GM10248 (cell line): ENCODE data around the gene GPSM3.

ENCODE experiments used
- CTCF ChIA-PET: fragments of 300-600 bp; sonication (Branson Sonifier 250); formaldehyde crosslinking; extraction: SDS; loops from one replicate; lab custom pipeline; 2021; ENCODE audit warnings: antibody characterized with exemption; lab: Yijun Ruan, JAX
- POLR2A ChIA-PET: fragments of 350-650 bp; sonication (Branson Sonifier 250); formaldehyde crosslinking; extraction: SDS; loops from one replicate; lab custom pipeline; 2020; ENCODE audit warnings: antibody characterized with exemption; lab: Yijun Ruan, JAX
- DNase-seq: peaks from one replicate; pipeline ENCODE4 v3.0.0; 2012; ENCODE audit errors: extremely low spot score
- CTCF ChIP-seq: IDR thresholded peaks from 2 replicates; pipeline ENCODE4 v1.5.1; 2012; ENCODE audit warnings: mild to moderate bottlenecking, low read depth; ENCODE audit errors: extremely low read depth, missing control alignments, control extremely low read depth

GPSM3 gene

GRCh38 chr6:32192608-32193039, at the start of gene GPSM3:
GPSM3 (minus strand) TSS chr6:32192643; CDS start chr6:32192513, 130 bp downstream.
- no peak for DNase-seq
- ChIA-PET CTCF (interaction anchor here (0.8 to 1.0 kb wide), 2 partner anchors 17 to 63 kb away, joined by 3 to 4 read pairs; partner anchors contain the start of genes AGPAT1 and FKBPL), POLR2A (interaction anchor here (1.4 to 1.8 kb wide), 2 partner anchors 11 to 16 kb away, joined by 5 to 9 read pairs; no protein-coding TSS in a partner anchor)
- no peak for TF ChIP-seq CTCF

GRCh38 chr6:32240686-32241085, 48.2 kb upstream of the GPSM3 start:
- no peak for TF ChIP-seq CTCF
- DNase-seq: no peak
- ChIA-PET CTCF (interaction anchor here (1.1 to 2.1 kb wide), 2 partner anchors 9 to 14 kb away, joined by 3 to 8 read pairs; no protein-coding TSS in a partner anchor), POLR2A (no interaction called here)

GRCh38 chr6:32239462-32239861, 47.0 kb upstream of the GPSM3 start:
- ChIA-PET CTCF (interaction anchor here (1.1 kb wide), 1 partner anchor 8 kb away, joined by 3 read pairs; no protein-coding TSS in a partner anchor), POLR2A (no interaction called here)
- DNase-seq: no peak
- TF ChIP-seq CTCF: no peak

GRCh38 chr6:32234934-32235333, 42.5 kb upstream of the GPSM3 start:
- ChIA-PET CTCF (interaction anchor here (1.1 kb wide), 1 partner anchor 10 kb away, joined by 4 read pairs; no protein-coding TSS in a partner anchor), POLR2A (no interaction called here)
- no peak for DNase-seq
- TF ChIP-seq CTCF: no peak

- ChIA-PET CTCF (interaction anchor here (1.1 kb wide), 1 partner anchor 13 kb away, joined by 3 read pairs; no protein-coding TSS in a partner anchor), POLR2A (no interaction called here)
- TF ChIP-seq CTCF: no peak
- no peak for DNase-seq
Observed at GRCh38 chr6:32226434-32226833, 34.0 kb upstream of the GPSM3 start.

- TF ChIP-seq CTCF: no peak
Observed at GRCh38 chr6:32224696-32225095, 32.3 kb upstream of the GPSM3 start.

More at GRCh38 chr6:32224696-32225095, 32.3 kb upstream of the GPSM3 start:
- ChIA-PET POLR2A (no interaction called here), CTCF (interaction anchor here (1.4 kb wide), 1 partner anchor 21 kb away, joined by 3 read pairs; no protein-coding TSS in a partner anchor)
- DNase-seq: no peak
